K562 (cell line): Measurements from ENCODE around the gene CLEC2D.

Experiments used
- E2F3 ChIP-seq: fragments of 250-450 bp; sonication (Bioruptor Pico); IDR thresholded peaks from 2 replicates; pipeline ENCODE4 v1.4.0; 2020; ENCODE audit warnings: mild to moderate bottlenecking
- ETV6 ChIP-seq, 3 experiments: fragments of 150-350 bp in 1 of 3; sonication (generic) in 1 of 3; formaldehyde crosslinking in 1 of 3; IDR thresholded peaks; 2 replicates each; pipeline versions ENCODE4 v1.6.1 to v1.8.0; 2014 to 2022; ENCODE audit warnings: borderline replicate concordance in 2 of 3, low read depth in 2 of 3, antibody characterized with exemption in 1 of 3, low read length in 1 of 3, mild to moderate bottlenecking in 1 of 3, missing genetic modification reagents in 1 of 3
- MYBL2 ChIP-seq, 2 experiments: fragments of 450-650 bp in 1 of 2; sonication (generic) in 1 of 2; formaldehyde crosslinking in 1 of 2; IDR thresholded peaks; 2 replicates each; pipeline versions ENCODE4 v1.6.1 to v1.8.1; 2017 to 2022; ENCODE audit warnings: borderline replicate concordance in 1 of 2, inconsistent platforms in 1 of 2, low read depth in 1 of 2, mild to moderate bottlenecking in 1 of 2, missing genetic modification reagents in 1 of 2, moderate library complexity in 1 of 2
- PML ChIP-seq: IDR thresholded peaks from 2 replicates; pipeline ENCODE4 v1.6.1; 2012; ENCODE audit warnings: low read length, inconsistent platforms
- SAFB ChIP-seq: fragments of 200-400 bp; formaldehyde crosslinking; IDR thresholded peaks from 2 replicates; pipeline ENCODE4 v1.6.1; 2017; ENCODE audit warnings: low read depth, low read length, borderline replicate concordance
- SMAD1 ChIP-seq: fragments of 150-350 bp; IDR thresholded peaks from 2 replicates; pipeline ENCODE4 v1.6.1; 2014; ENCODE audit warnings: low read length, low read depth; ENCODE audit not compliant: partially characterized antibody
- TF ChIP-seq, protein P1 (sequence below), 3 experiments: IDR thresholded peaks in 2 of 3; conservative IDR thresholded peaks in 1 of 3; 2 replicates each; pipeline ENCODE4 v1.5.1; 2011 to 2012; ENCODE audit warnings: low read length in 3 of 3, mild to moderate bottlenecking in 3 of 3, control low read depth in 2 of 3, improper control_type of control experiment in 1 of 3, inconsistent platforms in 1 of 3, low read depth in 1 of 3, mixed read lengths in 1 of 3, moderate library complexity in 1 of 3; ENCODE audit not compliant: insufficient read depth in 2 of 3
- TF ChIP-seq, protein P2 (sequence below), 2 experiments: fragments of 450-650 bp in 1 of 2; IDR thresholded peaks; 2 replicates each; pipeline ENCODE4 v1.6.1; 2011 to 2017; ENCODE audit warnings: low read depth in 2 of 2, antibody characterized with exemption in 1 of 2, borderline replicate concordance in 1 of 2, low read length in 1 of 2, mild to moderate bottlenecking in 1 of 2, mixed read lengths in 1 of 2; ENCODE audit not compliant: control insufficient read depth in 1 of 2

DNA sequence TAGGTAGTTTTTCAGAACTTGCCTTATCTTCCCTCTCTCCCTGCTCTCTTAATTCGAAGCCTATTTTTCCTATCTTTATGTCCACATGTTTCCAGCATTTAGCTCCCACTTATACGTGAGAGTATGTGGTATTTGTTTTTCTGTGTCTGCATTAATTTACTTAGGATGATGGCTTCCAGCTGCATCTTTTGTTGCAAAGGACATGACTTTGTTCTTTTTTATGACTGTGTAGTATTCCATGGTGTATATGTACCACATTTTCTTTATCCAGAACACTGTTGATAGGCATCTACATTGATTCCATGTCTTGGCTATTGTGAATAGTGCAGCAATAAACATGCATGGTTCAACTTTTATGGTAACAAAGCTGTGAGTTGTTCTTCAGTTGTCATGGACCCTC, 7.8 kb upstream of the CLEC2D start:
- TF ChIP-seq SMAD1 (no peak), SAFB (no peak), PML (no peak), MYBL2 (IDR thresholded peaks at IDR 0.05; ENCODE audit: low read depth) (no peak), MYBL2 (CRISPR knock-in tag; IDR thresholded peaks at IDR 0.05; ENCODE audit: borderline replicate concordance) (no peak), ETV6 (IDR thresholded peaks at IDR 0.05; ENCODE audit: borderline replicate concordance in 1 of 2, low read depth in 2 of 2, low read length in 1 of 2) (no peak), ETV6 (CRISPR knock-in tag; IDR thresholded peaks at IDR 0.05; ENCODE audit: borderline replicate concordance) (no peak), E2F3 (CRISPR knock-in tag) (no peak)
- TF ChIP-seq, protein P1, sequence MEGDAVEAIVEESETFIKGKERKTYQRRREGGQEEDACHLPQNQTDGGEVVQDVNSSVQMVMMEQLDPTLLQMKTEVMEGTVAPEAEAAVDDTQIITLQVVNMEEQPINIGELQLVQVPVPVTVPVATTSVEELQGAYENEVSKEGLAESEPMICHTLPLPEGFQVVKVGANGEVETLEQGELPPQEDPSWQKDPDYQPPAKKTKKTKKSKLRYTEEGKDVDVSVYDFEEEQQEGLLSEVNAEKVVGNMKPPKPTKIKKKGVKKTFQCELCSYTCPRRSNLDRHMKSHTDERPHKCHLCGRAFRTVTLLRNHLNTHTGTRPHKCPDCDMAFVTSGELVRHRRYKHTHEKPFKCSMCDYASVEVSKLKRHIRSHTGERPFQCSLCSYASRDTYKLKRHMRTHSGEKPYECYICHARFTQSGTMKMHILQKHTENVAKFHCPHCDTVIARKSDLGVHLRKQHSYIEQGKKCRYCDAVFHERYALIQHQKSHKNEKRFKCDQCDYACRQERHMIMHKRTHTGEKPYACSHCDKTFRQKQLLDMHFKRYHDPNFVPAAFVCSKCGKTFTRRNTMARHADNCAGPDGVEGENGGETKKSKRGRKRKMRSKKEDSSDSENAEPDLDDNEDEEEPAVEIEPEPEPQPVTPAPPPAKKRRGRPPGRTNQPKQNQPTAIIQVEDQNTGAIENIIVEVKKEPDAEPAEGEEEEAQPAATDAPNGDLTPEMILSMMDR (IDR thresholded peaks at IDR 0.05 in 2 of 3, conservative IDR thresholded peaks at IDR 0.05 in 1 of 3; ENCODE audit: insufficient read depth in 2 of 3, low read depth in 1 of 3, low read length in 3 of 3): no peak
- TF ChIP-seq, protein P2, sequence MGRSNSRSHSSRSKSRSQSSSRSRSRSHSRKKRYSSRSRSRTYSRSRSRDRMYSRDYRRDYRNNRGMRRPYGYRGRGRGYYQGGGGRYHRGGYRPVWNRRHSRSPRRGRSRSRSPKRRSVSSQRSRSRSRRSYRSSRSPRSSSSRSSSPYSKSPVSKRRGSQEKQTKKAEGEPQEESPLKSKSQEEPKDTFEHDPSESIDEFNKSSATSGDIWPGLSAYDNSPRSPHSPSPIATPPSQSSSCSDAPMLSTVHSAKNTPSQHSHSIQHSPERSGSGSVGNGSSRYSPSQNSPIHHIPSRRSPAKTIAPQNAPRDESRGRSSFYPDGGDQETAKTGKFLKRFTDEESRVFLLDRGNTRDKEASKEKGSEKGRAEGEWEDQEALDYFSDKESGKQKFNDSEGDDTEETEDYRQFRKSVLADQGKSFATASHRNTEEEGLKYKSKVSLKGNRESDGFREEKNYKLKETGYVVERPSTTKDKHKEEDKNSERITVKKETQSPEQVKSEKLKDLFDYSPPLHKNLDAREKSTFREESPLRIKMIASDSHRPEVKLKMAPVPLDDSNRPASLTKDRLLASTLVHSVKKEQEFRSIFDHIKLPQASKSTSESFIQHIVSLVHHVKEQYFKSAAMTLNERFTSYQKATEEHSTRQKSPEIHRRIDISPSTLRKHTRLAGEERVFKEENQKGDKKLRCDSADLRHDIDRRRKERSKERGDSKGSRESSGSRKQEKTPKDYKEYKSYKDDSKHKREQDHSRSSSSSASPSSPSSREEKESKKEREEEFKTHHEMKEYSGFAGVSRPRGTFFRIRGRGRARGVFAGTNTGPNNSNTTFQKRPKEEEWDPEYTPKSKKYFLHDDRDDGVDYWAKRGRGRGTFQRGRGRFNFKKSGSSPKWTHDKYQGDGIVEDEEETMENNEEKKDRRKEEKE (IDR thresholded peaks at IDR 0.05; ENCODE audit: borderline replicate concordance in 1 of 2, control insufficient read depth in 1 of 2, low read depth in 2 of 2, low read length in 1 of 2): no peak
